Activated naive CD8-positive, alpha-beta T cell treated with anti-CD3 and anti-CD28 coated beads for 36 hours (primary cell): ENCODE results near the gene TUBA1A. TPM values are rescaled to one million over a fixed set of nuclear protein-coding genes. Genes with fewer than 3 reads are reported as not detected.
"Not testable (repeated sequence)": the region's sequence is repeated elsewhere in the genome, so short reads cannot be mapped to it uniquely, and the experiment has no call there.

ENCODE experiments used
- DNase-seq: peaks from one replicate; pipeline ENCODE4 v3.0.0; 2021
- H3K27ac Mint-ChIP-seq: one replicate; pipeline ENCODE4 v1.8.0; 2022; ENCODE audit warnings: mild to moderate bottlenecking, moderate library complexity, mixed read lengths
- H3K27me3 Mint-ChIP-seq: one replicate; pipeline ENCODE4 v1.8.0; 2022; ENCODE audit warnings: mild to moderate bottlenecking, mixed read lengths
- H3K36me3 Mint-ChIP-seq: one replicate; pipeline ENCODE4 v1.8.0; 2021; ENCODE audit warnings: mild to moderate bottlenecking, mixed read lengths
- H3K4me1 Mint-ChIP-seq: one replicate; pipeline ENCODE4 v1.8.0; 2021; ENCODE audit warnings: mixed read lengths
- H3K4me3 Mint-ChIP-seq: one replicate; pipeline ENCODE4 v1.8.0; 2022; ENCODE audit warnings: mild to moderate bottlenecking, moderate library complexity, mixed read lengths
- H3K9me3 Mint-ChIP-seq: one replicate; pipeline ENCODE4 v1.8.0; 2022; ENCODE audit warnings: mixed read lengths
- total RNA-seq, 2 experiments: library from RNA; stranded (reverse); gene quantifications; one replicate each; pipeline ENCODE4 v1.2.3, GENCODE V29; 2021

The TUBA1A gene
- total RNA-seq, 2 experiments from 2014 or later, result 54.3 to 55.0 TPM

GRCh38 chr12:49146406-49146805, 42.5 kb downstream of the TUBA1A start:
- no peak overlapping the region for H3K4me3 Mint-ChIP-seq
- no peak for DNase-seq
- H3K9me3 Mint-ChIP-seq, result no peaks in the 10 kb centered on the region
- H3K27ac Mint-ChIP-seq, result no peak overlapping the region
- peaks cover 3% of the 10 kb centered on the region for H3K4me1 Mint-ChIP-seq
- H3K36me3 Mint-ChIP-seq, result peaks cover 2% of the 10 kb centered on the region
- no peaks in the 10 kb centered on the region for H3K27me3 Mint-ChIP-seq

GRCh38 chr12:49144384-49144783, 44.5 kb downstream of the TUBA1A start:
- Mint-ChIP-seq H3K4me1 (peaks cover 3% of the 10 kb centered on the region), H3K9me3 (no peaks in the 10 kb centered on the region), H3K36me3 (peaks cover 3% of the 10 kb centered on the region), H3K27me3 (no peaks in the 10 kb centered on the region), H3K27ac (no peak overlapping the region), H3K4me3 (no peak overlapping the region)
- DNase-seq, result no peak

GRCh38 chr12:49138999-49139398, 49.9 kb downstream of the TUBA1A start:
- Mint-ChIP-seq H3K4me1 (peaks cover 5% of the 10 kb centered on the region), H3K9me3 (no peaks in the 10 kb centered on the region), H3K4me3 (no peak overlapping the region), H3K36me3 (peaks cover 8% of the 10 kb centered on the region), H3K27ac (no peak overlapping the region), H3K27me3 (no peaks in the 10 kb centered on the region)
- DNase-seq, result no peak

GRCh38 chr12:49138587-49138986, 50.3 kb downstream of the TUBA1A start:
- H3K27me3 Mint-ChIP-seq, result no peaks in the 10 kb centered on the region
- no peak for DNase-seq
- no peak overlapping the region for H3K27ac Mint-ChIP-seq
- peaks cover 9% of the 10 kb centered on the region for H3K4me1 Mint-ChIP-seq
- H3K9me3 Mint-ChIP-seq, result no peaks in the 10 kb centered on the region
- H3K4me3 Mint-ChIP-seq, result no peak overlapping the region
- peaks cover 8% of the 10 kb centered on the region for H3K36me3 Mint-ChIP-seq

GRCh38 chr12:49137476-49137875, 51.4 kb downstream of the TUBA1A start:
- H3K9me3 Mint-ChIP-seq, result no peaks in the 10 kb centered on the region
- peaks cover 8% of the 10 kb centered on the region for H3K36me3 Mint-ChIP-seq
- H3K27ac Mint-ChIP-seq, result no peak overlapping the region
- H3K4me1 Mint-ChIP-seq, result peaks cover 12% of the 10 kb centered on the region
- H3K27me3 Mint-ChIP-seq, result no peaks in the 10 kb centered on the region
- no peak for DNase-seq
- no peak overlapping the region for H3K4me3 Mint-ChIP-seq

GRCh38 chr12:49136997-49137396, 51.9 kb downstream of the TUBA1A start:
- H3K27ac Mint-ChIP-seq, DNase-seq, H3K27me3 Mint-ChIP-seq, H3K9me3 Mint-ChIP-seq, H3K36me3 Mint-ChIP-seq, H3K4me3 Mint-ChIP-seq: not testable (repeated sequence)
- peaks cover 12% of the 10 kb centered on the region for H3K4me1 Mint-ChIP-seq

Other genes with a start within 250 kb of the TUBA1A start
- gene ARF3, start 231.6 kb downstream of the TUBA1A start, total RNA-seq, result 10 to 100 TPM; 81.8 to 82.5 TPM
- gene WNT10B, start 217.3 kb downstream of the TUBA1A start, total RNA-seq, result under 1 TPM; 0.24 to 0.39 TPM
- not detected for gene WNT1, start 210.8 kb downstream of the TUBA1A start, total RNA-seq
- 1 to 10 TPM; 1.3 to 1.4 TPM for gene DDN, start 189.7 kb downstream of the TUBA1A start, total RNA-seq
- 10 to 100 TPM; 57.9 to 60.9 TPM for gene PRKAG1, start 170.3 kb downstream of the TUBA1A start, total RNA-seq
- gene KMT2D, start 128.3 kb downstream of the TUBA1A start, total RNA-seq, result 10 to 100 TPM; 45.3 to 47.5 TPM
- gene RHEBL1, start 119.1 kb downstream of the TUBA1A start, total RNA-seq, result 10 to 100 TPM; 11.0 to 13.2 TPM
- gene DHH, start 94.3 kb downstream of the TUBA1A start, total RNA-seq, result not detected
- gene LMBR1L, start 78.2 kb downstream of the TUBA1A start, total RNA-seq, result 10 to 100 TPM; 21.9 to 25.4 TPM
- 1,000 to 10,000 TPM; 2,350 to 2,390 TPM for gene TUBA1B, start 57.7 kb downstream of the TUBA1A start, total RNA-seq
- 100 to 1,000 TPM; 315 to 343 TPM for gene TUBA1C, start 76.0 kb upstream of the TUBA1A start, total RNA-seq
- gene PRPH, start 106.1 kb upstream of the TUBA1A start, total RNA-seq, result not detected
- 10 to 100 TPM; 56.6 to 59.7 TPM for gene TROAP, start 134.2 kb upstream of the TUBA1A start, total RNA-seq
- not detected for gene C1QL4, start 148.1 kb upstream of the TUBA1A start, total RNA-seq
- gene DNAJC22, start 157.8 kb upstream of the TUBA1A start, total RNA-seq, result not detected
- 1 to 10 TPM; 8.5 to 9.1 TPM for gene SPATS2, start 178.4 kb upstream of the TUBA1A start, total RNA-seq